Panc1 (cell line): ENCODE measurements around the gene ZNF691.

Experiments
- POLR2AphosphoS5 ChIP-seq: IDR thresholded peaks from 2 replicates; pipeline ENCODE4 v1.6.1; 2012; ENCODE audit warnings: mild to moderate bottlenecking, low read depth, low read length, moderate library complexity
- TCF7L2 ChIP-seq: IDR thresholded peaks from 2 replicates; pipeline ENCODE4 v1.6.1; 2011; ENCODE audit warnings: mild to moderate bottlenecking, low read depth, low read length, inconsistent platforms
- TF ChIP-seq, protein P1 (sequence below): fragments of 450-650 bp; IDR thresholded peaks from 2 replicates; pipeline ENCODE4 v1.5.1; 2017; ENCODE audit warnings: mild to moderate bottlenecking

DNA sequence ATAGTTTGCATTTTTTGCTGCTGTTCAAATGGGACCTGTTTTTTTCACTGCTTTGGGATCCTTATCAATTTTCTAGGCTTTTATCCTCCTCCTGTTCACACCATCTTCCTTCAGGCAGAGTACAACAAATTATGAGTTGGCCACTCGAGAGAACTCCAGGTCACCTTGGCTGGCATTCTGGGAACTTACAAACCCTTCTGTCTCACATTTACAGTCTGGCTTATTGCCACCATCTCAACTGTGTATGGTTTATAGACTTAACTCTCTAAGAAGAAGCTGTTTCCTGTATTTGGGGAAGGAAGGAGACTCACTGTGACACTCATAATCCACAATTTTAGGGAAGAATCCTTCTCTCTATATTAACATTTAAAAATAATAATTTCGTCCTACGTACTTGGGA lies 5.4 kb upstream of the ZNF691 start:
- TF ChIP-seq, protein P1, sequence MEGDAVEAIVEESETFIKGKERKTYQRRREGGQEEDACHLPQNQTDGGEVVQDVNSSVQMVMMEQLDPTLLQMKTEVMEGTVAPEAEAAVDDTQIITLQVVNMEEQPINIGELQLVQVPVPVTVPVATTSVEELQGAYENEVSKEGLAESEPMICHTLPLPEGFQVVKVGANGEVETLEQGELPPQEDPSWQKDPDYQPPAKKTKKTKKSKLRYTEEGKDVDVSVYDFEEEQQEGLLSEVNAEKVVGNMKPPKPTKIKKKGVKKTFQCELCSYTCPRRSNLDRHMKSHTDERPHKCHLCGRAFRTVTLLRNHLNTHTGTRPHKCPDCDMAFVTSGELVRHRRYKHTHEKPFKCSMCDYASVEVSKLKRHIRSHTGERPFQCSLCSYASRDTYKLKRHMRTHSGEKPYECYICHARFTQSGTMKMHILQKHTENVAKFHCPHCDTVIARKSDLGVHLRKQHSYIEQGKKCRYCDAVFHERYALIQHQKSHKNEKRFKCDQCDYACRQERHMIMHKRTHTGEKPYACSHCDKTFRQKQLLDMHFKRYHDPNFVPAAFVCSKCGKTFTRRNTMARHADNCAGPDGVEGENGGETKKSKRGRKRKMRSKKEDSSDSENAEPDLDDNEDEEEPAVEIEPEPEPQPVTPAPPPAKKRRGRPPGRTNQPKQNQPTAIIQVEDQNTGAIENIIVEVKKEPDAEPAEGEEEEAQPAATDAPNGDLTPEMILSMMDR: no peak
- TF ChIP-seq TCF7L2: no peak
- TF ChIP-seq POLR2AphosphoS5: no peak
